ENCODE results near the gene OR6J1. TPM values are rescaled to one million over a fixed set of nuclear protein-coding genes. Genes with fewer than 3 reads are reported as not detected.

The OR6J1 gene
- total and polyA plus RNA-seq, 9 of the 15 experiments (the other 6 are each of a cell fraction or from before 2014, with no cell fraction given): not detected

DNA sequence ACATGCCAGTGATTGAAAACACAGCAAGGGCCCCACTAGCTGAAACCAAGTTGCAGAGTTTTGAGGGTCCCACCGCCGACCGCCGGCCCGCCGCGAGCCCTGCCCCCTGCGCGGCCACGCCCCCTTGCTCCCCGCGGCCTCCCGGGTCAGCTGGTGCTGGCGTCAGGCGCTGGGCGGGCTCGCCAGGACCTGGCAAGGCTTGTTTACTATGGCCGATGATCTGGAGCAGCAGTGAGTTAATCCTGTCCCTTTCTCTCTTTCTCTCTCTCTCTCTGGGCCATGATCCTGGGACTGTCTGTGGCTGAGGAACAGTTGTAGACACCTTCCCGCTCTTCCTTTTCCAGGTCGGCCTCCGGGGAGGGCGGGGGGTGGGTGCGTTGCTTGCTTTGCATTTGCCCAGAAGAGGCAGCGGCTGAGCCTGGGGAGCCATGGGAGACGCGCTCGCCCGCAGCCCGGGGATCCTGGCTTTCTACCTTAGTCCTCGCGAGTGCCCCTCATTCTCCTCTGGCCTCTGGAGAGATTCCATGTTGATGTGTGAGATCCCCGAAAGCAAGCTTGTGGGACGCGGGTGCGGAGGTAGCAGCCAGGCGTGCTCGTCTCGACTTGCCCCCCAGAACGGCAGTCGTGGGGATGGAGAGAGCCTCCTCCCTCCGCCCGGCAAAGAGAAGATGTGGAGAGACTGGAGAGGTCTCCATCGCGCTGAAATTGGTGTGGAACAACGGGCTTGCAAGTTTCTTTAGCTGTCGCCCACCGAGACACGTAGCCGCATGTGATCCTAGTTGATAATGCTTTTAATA, 45.9 kb downstream of the OR6J1 start, which contains the start of gene ABHD4 (continued):
- TF ChIP-seq MNT (conservative IDR thresholded peaks at IDR 0.05): peak; percentile 47 to 65; a peak in 2 of 4 replicates
- TF ChIP-seq E2F3 (CRISPR knock-in tag; IDR thresholded peaks at IDR 0.05): no peak
- peak; percentile 75 for TF ChIP-seq RBFOX2 (IDR thresholded peaks at IDR 0.05; ENCODE audit: low read depth, low read length)
- peak; percentile 24; the same call in 1 of the 2 replicates for TF ChIP-seq JUND (IDR thresholded peaks at IDR 0.05; ENCODE audit: borderline replicate concordance, low read depth, low read length)
- no peak for TF ChIP-seq JUND (tag; IDR thresholded peaks at IDR 0.05; ENCODE audit: borderline replicate concordance, low read depth, low read length)
- no peak for TF ChIP-seq TRIM24 (IDR thresholded peaks at IDR 0.05)
- TF ChIP-seq ZNF140 (CRISPR knock-in tag; IDR thresholded peaks at IDR 0.05): no peak
- TF ChIP-seq MBD1 (CRISPR knock-in tag; IDR thresholded peaks at IDR 0.05): no peak
- TF ChIP-seq ZNF76 (CRISPR knock-in tag; IDR thresholded peaks at IDR 0.05; ENCODE audit: borderline replicate concordance): no peak
- no peak for TF ChIP-seq NFE2 (IDR thresholded peaks at IDR 0.05; ENCODE audit: low read depth)
- no peak for TF ChIP-seq ZNF239 (CRISPR knock-in tag; IDR thresholded peaks at IDR 0.05)
- TF ChIP-seq, protein P1, sequence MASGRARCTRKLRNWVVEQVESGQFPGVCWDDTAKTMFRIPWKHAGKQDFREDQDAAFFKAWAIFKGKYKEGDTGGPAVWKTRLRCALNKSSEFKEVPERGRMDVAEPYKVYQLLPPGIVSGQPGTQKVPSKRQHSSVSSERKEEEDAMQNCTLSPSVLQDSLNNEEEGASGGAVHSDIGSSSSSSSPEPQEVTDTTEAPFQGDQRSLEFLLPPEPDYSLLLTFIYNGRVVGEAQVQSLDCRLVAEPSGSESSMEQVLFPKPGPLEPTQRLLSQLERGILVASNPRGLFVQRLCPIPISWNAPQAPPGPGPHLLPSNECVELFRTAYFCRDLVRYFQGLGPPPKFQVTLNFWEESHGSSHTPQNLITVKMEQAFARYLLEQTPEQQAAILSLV (tag; IDR thresholded peaks at IDR 0.05): no peak
- TF ChIP-seq KDM1A (IDR thresholded peaks at IDR 0.05): no peak
- TF ChIP-seq HNRNPL (IDR thresholded peaks at IDR 0.05; ENCODE audit: low read depth, low read length): no peak
- TF ChIP-seq POLR2H (tag; IDR thresholded peaks at IDR 0.05; ENCODE audit: low read depth): no peak
- peak in 1 of 2 experiments; percentile 45; a peak in 2 of 4 replicates for TF ChIP-seq NRF1 (conservative IDR thresholded peaks at IDR 0.05 in 1 of 2, IDR thresholded peaks at IDR 0.05 in 1 of 2)
- no peak for TF ChIP-seq RBBP5 (IDR thresholded peaks at IDR 0.05; ENCODE audit: borderline replicate concordance, insufficient read depth, low read length, poor library complexity, severe bottlenecking)
- TF ChIP-seq C11orf30 (IDR thresholded peaks at IDR 0.05; ENCODE audit: low read depth): no peak
- 0 out of 2 replicates have a peak, but pooled peaks have one; percentile 17 for TF ChIP-seq SMARCA5 (IDR thresholded peaks at IDR 0.05)
- no peak for TF ChIP-seq BRD4 (IDR thresholded peaks at IDR 0.05)
- TF ChIP-seq KLF16 (IDR thresholded peaks at IDR 0.05): no peak
- TF ChIP-seq NBN (IDR thresholded peaks at IDR 0.05; ENCODE audit: low read depth): no peak
- peak; percentile 61 for TF ChIP-seq CREM (IDR thresholded peaks at IDR 0.05; ENCODE audit: low read depth)
- no peak for TF ChIP-seq SRF (CRISPR knock-in tag; IDR thresholded peaks at IDR 0.05)
- TF ChIP-seq DMBX1 (CRISPR knock-in tag; IDR thresholded peaks at IDR 0.05; ENCODE audit: borderline replicate concordance): no peak
- no peak for TF ChIP-seq NR2C2 (CRISPR knock-in tag; IDR thresholded peaks at IDR 0.05)
- TF ChIP-seq NR2C2 (tag; IDR thresholded peaks at IDR 0.05): peak; percentile 40; the same call in 1 of the 2 replicates
